Cardiac fibroblast (primary cell): ENCODE results near the gene TM9SF3.

Experiments used
- DNase-seq, 2 donors: peaks; one replicate each; pipeline versions ENCODE4 v3.0.0 to v3.0.0-alpha.2; 2010; ENCODE audit warnings: low read depth in 2 of 2
- H3K4me3 ChIP-seq, 2 donors: replicated peaks in 1 of 2; 1 replicate in 1 of 2; 2 replicates in 1 of 2; pipeline ENCODE4 v1.5.1; 2011; ENCODE audit warnings: low read depth in 2 of 2, low read length in 2 of 2, mild to moderate bottlenecking in 2 of 2, moderate library complexity in 1 of 2
- TF ChIP-seq, protein P1 (sequence below): IDR thresholded peaks from one replicate; pipeline ENCODE4 v1.5.1; 2011; ENCODE audit warnings: low read depth, mild to moderate bottlenecking, low read length, inconsistent platforms

Gene TM9SF3

DNA sequence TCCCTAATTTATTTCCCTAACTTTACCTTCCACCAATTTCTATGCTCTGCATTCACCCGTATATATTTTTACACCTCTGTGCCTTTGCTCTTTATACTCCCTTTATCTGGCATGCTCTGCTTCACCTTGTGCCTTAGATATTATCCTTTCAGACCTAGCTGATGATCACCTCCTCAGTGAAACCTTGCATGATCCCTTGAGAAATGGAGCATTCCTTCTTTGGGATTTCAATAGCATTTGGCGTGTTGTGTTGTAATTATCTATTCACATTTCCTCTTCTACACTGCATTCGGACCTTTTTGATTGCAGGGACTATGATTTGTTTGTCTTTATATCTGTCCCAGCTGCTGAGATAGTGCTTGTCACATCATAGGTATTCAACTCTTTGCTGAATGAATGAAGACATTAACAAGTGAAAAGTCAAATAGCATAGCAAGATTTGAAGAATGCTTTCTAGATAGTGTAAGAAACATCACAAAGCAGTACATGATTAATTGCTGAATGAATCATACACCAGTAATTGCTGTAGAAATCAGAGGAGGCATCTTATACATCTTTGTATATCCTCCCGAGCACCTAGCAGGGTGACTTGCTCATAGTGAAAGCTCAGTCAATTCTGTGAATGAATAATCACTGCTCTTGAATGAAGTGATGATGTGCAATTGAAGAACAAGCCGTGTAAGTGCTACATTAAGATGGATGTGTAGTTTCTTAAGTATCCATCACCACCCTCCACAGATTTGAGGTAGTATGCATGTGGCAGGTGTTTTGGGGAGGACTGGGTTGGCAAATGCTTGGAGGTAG is 2.0 kb upstream of the TM9SF3 start:
- TF ChIP-seq, protein P1, sequence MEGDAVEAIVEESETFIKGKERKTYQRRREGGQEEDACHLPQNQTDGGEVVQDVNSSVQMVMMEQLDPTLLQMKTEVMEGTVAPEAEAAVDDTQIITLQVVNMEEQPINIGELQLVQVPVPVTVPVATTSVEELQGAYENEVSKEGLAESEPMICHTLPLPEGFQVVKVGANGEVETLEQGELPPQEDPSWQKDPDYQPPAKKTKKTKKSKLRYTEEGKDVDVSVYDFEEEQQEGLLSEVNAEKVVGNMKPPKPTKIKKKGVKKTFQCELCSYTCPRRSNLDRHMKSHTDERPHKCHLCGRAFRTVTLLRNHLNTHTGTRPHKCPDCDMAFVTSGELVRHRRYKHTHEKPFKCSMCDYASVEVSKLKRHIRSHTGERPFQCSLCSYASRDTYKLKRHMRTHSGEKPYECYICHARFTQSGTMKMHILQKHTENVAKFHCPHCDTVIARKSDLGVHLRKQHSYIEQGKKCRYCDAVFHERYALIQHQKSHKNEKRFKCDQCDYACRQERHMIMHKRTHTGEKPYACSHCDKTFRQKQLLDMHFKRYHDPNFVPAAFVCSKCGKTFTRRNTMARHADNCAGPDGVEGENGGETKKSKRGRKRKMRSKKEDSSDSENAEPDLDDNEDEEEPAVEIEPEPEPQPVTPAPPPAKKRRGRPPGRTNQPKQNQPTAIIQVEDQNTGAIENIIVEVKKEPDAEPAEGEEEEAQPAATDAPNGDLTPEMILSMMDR, result no peak
- DNase-seq, result no peak
- no peak overlapping the region for H3K4me3 ChIP-seq

DNA sequence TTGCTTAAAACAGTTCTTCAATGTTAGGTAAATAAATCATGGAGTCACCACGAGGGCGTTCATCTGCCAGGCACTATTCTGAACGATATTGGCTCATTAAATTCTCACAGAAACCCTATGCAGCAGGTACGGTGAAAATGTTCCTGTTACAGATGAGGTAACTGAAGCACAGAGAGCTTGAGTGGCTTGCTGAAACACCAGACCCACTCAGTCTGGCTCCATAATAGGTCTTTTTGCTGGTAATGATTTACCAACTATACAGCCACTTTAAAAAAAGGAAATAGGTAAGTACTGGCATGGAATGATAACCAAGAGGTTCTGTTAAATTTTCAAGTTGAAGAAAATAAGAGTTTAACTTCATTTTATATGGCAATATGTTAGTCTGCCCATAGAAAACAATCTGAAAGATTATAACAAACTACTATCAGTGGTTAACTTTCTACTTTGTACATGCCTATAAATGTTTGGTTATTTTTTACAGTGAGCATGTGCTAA is 1.3 kb upstream of the TM9SF3 start:
- H3K4me3 ChIP-seq, result peak overlapping the region in 1 of 2 donors; percentile 90
- DNase-seq, result no peak
- TF ChIP-seq, protein P1, result no peak

DNA sequence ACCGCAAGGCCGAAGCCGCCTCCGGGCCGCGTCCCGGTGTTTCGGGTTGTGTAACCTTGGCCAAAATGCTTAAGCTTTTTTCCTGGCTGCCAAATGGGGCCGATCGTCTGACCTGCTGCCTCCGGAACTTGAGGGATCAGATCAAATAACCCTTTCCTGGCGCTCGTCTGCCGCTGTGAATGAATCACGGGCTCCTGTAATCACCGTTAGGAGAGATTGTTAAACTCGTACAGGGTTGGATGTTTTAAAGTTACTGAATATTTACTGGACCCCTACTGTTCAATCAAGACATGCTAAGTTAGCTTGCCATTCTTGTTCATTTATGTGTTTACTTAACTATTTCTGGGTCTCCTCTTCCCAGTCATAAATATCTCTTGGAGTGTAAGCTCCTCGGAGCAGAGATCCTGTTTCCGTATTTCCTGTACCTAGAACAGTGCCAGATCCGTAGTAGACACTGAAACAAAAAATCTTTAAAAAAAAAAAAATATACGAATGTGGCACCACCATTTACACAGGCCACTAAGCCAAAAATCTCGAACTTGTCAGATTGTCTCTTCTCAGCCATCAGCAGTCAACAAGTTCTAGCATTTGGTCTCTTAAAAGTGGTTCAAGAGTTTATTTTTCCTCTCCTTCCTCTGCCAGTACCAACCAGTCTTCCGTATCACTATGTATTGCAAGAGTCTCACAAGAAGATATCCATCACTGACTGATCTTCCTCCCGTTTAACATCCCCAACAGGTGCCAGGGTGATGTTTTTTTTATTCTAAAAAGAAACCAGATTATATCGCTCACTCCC is 650 bp upstream of the TM9SF3 start:
- TF ChIP-seq, protein P1, result no peak
- H3K4me3 ChIP-seq, result peak overlapping the region; percentile 56 to 90
- peak; percentile 85 to 88 for DNase-seq

DNA sequence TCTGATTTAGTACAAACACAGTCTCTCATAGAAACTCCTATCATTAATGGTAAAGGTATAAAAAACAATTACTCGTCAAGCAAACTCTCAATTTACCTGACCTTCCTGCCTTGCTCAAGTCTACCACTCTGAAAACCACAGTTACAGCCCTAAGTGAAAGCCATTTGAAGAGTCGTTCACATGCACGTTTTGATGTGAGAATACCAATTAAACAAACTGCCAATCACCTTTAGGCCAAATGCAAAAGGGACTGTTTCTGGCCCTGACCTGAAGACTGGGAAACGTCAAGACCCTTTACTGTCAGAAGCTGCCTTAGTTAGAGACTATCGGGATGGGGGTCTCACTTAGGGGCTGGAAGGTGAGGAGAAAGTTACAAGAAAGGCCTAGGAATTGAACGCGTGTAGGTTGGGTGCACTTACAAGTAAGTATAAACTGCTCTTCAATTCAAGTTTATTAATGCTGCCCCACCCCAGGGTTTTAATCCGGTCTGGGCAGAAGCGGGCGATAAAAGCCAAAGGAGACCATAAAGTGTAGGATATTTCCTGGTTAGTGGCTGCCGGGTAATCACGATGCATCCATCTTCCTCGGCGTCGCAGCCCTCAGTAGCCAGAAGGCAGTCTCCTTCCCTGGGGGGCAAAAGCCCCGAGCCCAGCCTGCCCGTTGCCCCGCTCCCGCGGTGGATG is 935 bp downstream of the TM9SF3 start:
- DNase-seq, result peak in 1 of 2 donors; percentile 10
- TF ChIP-seq, protein P1, result no peak

DNA sequence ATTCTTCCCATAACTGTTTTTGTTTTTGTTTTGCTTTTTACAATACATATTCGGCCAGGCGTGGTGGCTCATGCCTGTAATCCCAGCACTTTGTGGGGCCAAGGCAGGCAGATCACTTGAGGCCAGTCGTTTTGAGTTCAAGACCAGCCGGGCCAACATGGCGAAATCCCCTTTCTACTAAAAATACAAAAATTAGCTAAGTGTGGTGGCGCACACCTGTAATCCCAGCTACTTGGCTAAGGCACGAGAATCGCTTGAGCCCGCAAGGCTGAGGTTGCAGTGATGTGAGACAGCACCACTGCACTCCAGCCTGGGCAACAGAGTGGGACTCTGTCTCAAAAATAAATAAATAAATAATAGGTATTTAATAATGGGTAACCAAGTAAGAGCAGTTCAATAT is 2.3 kb downstream of the TM9SF3 start:
- DNase-seq, result no peak
- no peak overlapping the region for H3K4me3 ChIP-seq
- TF ChIP-seq, protein P1, result no peak

More for the DNA sequence above, 935 bp downstream of the TM9SF3 start:
- peak overlapping the region; percentile 90 to 97 for H3K4me3 ChIP-seq

DNA sequence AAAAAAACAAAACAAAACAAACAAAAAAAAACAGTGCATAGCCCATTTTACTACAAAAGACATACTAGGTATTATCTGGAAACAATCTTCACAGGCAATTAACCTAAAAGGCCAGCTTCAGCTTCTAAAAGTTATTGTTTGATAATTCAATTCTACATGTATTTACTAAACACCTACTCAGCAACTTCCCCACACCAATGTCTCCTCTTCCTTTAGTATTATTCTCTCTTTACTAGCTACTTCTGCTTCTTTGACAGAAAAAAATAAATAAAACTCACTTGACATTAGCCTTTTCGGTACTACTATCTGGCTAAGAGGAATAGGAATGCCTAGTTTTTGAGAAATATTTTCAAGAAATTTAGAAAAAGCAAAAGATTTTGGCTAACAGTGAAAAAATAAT is 2.8 kb downstream of the TM9SF3 start:
- TF ChIP-seq, protein P1, result no peak
- H3K4me3 ChIP-seq, result no peak overlapping the region
- no peak for DNase-seq
